Stimulated activated CD8-positive, alpha-beta memory T cell treated with anti-CD3 and anti-CD28 coated beads, Interleukin-7, amount 100 ng/mL, for 48 hours (primary cell): Measurements from ENCODE around the gene MIEF1.
A peak's percentile ranks its signal among the peaks of the same experiment; 100 is the strongest.
"Not testable (repeated sequence)": the region's sequence is repeated elsewhere in the genome, so short reads cannot be mapped to it uniquely, and the experiment has no call there.

Source experiments
- DNase-seq, 2 donors: peaks; one replicate each; pipeline ENCODE4 v3.0.0-alpha.2; 2020; ENCODE audit warnings: low read depth in 1 of 2; ENCODE audit errors: extremely low read depth in 1 of 2

The MIEF1 gene

GRCh38 chr22:39512026-39512425 is 9.9 kb downstream of the MIEF1 start:
- DNase-seq = no peak

- no peak for DNase-seq
Measured at GRCh38 chr22:39513791-39514190, 11.7 kb downstream of the MIEF1 start.

GRCh38 chr22:39514373-39514973 is 12.4 kb downstream of the MIEF1 start:
- DNase-seq = no peak

- no peak for DNase-seq
Measured at GRCh38 chr22:39515266-39516050, 13.4 kb downstream of the MIEF1 start.

GRCh38 chr22:39517470-39517869 is 15.4 kb downstream of the MIEF1 start:
- no peak for DNase-seq

GRCh38 chr22:39518144-39518786 is 16.2 kb downstream of the MIEF1 start:
- no peak for DNase-seq

GRCh38 chr22:39518996-39519680 is 17.0 kb downstream of the MIEF1 start:
- DNase-seq = no peak

GRCh38 chr22:39519681-39520225 is 17.7 kb downstream of the MIEF1 start:
- peak; percentile 89 to 95 for DNase-seq

- peak; percentile 72 to 76 for DNase-seq
Measured at GRCh38 chr22:39520226-39521105, 18.4 kb downstream of the MIEF1 start, which contains the start of gene ATF4. Gene ATF4 (plus strand): TSS chr22:39520562. CDS start chr22:39521446, 884 bp downstream.

- not testable (repeated sequence) for DNase-seq
Measured at GRCh38 chr22:39521106-39521885, 19.2 kb downstream of the MIEF1 start.

GRCh38 chr22:39522091-39522490 is 20.0 kb downstream of the MIEF1 start:
- DNase-seq = not testable (repeated sequence)

GRCh38 chr22:39522567-39523300 is 20.6 kb downstream of the MIEF1 start:
- DNase-seq = no peak

GRCh38 chr22:39524089-39524752 is 22.1 kb downstream of the MIEF1 start:
- DNase-seq = no peak

GRCh38 chr22:39524753-39525657 is 22.9 kb downstream of the MIEF1 start:
- no peak for DNase-seq

GRCh38 chr22:39525658-39525975 is 23.5 kb downstream of the MIEF1 start:
- no peak for DNase-seq

- DNase-seq = no peak
Measured at GRCh38 chr22:39526736-39527171, 24.7 kb downstream of the MIEF1 start.

- DNase-seq = no peak
Measured at GRCh38 chr22:39527481-39527961, 25.4 kb downstream of the MIEF1 start.
